MCF 10A (cell line): ENCODE results near the gene SATB1. TPM values are rescaled to one million over a fixed set of nuclear protein-coding genes. Genes with fewer than 3 reads are reported as not detected.
A peak's percentile ranks its signal among the peaks of the same experiment; 100 is the strongest.

Source experiments
- BruUV-seq: library from RNA; stranded (reverse); fragments of 400-500 nt; replicated peaks from 2 replicates; lab custom pipeline; 2021; lab: Mats Ljungman, UMichigan
- CTCF ChIA-PET: fragments of 300-600 bp; sonication (Branson Sonifier 250); formaldehyde crosslinking; extraction: SDS; loops from one replicate; lab custom pipeline; 2021; ENCODE audit warnings: antibody characterized with exemption, inconsistent platforms; lab: Yijun Ruan, JAX
- POLR2A ChIA-PET: fragments of 300-600, 350-650 bp; sonication (Branson Sonifier 250); formaldehyde crosslinking; extraction: SDS; loops from one replicate; lab custom pipeline; 2020; ENCODE audit warnings: antibody characterized with exemption, inconsistent platforms; lab: Yijun Ruan, JAX
- DNase-seq: peaks from one replicate; pipeline ENCODE4 v3.0.0-alpha.2; 2018; ENCODE audit not compliant: unreplicated experiment
- H3K27ac Mint-ChIP-seq: one replicate; pipeline ENCODE4 v1.8.0; 2022; ENCODE audit warnings: mild to moderate bottlenecking, low read depth, mixed read lengths; ENCODE audit not compliant: unreplicated experiment
- H3K27me3 Mint-ChIP-seq: one replicate; pipeline ENCODE4 v1.8.0; 2022; ENCODE audit warnings: mixed read lengths; ENCODE audit not compliant: insufficient read depth, unreplicated experiment
- H3K36me3 Mint-ChIP-seq: one replicate; pipeline ENCODE4 v1.8.0; 2022; ENCODE audit warnings: mild to moderate bottlenecking, moderate library complexity, mixed read lengths; ENCODE audit not compliant: insufficient read depth, unreplicated experiment
- H3K4me1 Mint-ChIP-seq: one replicate; pipeline ENCODE4 v1.8.0; 2022; ENCODE audit warnings: mixed read lengths; ENCODE audit not compliant: insufficient read depth, unreplicated experiment
- H3K4me3 Mint-ChIP-seq: one replicate; pipeline ENCODE4 v1.8.0; 2022; ENCODE audit warnings: mild to moderate bottlenecking, moderate library complexity, mixed read lengths; ENCODE audit not compliant: unreplicated experiment
- H3K9me3 Mint-ChIP-seq: one replicate; pipeline ENCODE4 v1.8.0; 2022; ENCODE audit warnings: mixed read lengths; ENCODE audit not compliant: unreplicated experiment
- intact Hi-C: fragments of 100-400 bp; cut with micrococcal nuclease; formaldehyde crosslinking; loops from 2 replicates; pipeline ENCODE4 v1.14.1; 2022
- total RNA-seq: library from RNA; stranded (reverse); gene quantifications from 2 replicates; pipeline ENCODE4 v1.2.3, GENCODE V29; 2022
- TF ChIP-seq, protein P1 (sequence below): fragments of 200-600 bp; IDR thresholded peaks from one replicate; pipeline ENCODE4 v1.8.0; 2022; ENCODE audit warnings: antibody characterized with exemption, mild to moderate bottlenecking; ENCODE audit not compliant: unreplicated experiment

SATB1 gene
- total RNA-seq, 1 experiment from 2014 or later: 0.23 TPM

DNA sequence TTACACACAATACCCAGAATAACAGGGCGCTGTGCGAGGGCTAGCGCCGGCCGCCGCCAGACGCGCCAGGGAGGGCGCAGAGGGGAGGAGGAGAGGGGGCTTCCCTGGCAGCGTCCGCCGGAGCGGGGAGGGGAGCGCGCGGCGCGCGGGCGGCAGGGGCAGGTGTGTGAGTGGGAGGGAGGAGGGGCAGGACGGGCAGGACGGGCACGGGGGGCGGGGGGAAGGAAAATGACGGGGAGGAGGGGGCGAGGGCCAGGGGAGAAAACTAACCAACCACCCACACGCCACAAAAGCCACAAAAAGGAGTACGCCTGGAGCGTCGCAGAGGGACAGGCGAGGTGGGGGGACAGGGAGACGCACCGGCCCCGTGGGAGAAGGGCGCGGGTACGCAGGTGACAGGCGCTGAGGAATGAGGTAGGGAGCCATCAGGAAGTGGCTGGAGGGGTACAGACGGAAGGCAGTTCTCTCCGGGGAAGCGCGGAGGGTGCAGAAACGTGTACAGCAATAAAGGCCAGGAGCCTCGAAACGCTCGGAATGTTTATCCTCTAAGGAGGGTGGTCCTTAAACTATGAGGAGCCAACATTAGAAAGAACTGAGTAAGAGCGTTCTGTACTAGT, 610 bp upstream of the SATB1 start:
- peaks cover 99% of the 10 kb centered on the region for H3K27me3 Mint-ChIP-seq
- TF ChIP-seq, protein P1, sequence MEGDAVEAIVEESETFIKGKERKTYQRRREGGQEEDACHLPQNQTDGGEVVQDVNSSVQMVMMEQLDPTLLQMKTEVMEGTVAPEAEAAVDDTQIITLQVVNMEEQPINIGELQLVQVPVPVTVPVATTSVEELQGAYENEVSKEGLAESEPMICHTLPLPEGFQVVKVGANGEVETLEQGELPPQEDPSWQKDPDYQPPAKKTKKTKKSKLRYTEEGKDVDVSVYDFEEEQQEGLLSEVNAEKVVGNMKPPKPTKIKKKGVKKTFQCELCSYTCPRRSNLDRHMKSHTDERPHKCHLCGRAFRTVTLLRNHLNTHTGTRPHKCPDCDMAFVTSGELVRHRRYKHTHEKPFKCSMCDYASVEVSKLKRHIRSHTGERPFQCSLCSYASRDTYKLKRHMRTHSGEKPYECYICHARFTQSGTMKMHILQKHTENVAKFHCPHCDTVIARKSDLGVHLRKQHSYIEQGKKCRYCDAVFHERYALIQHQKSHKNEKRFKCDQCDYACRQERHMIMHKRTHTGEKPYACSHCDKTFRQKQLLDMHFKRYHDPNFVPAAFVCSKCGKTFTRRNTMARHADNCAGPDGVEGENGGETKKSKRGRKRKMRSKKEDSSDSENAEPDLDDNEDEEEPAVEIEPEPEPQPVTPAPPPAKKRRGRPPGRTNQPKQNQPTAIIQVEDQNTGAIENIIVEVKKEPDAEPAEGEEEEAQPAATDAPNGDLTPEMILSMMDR: no peak
- ChIA-PET CTCF (interaction anchor here (0.7 kb wide), 1 partner anchor 303 kb away, joined by 3 read pairs; no protein-coding TSS in a partner anchor), POLR2A (interaction anchor here (0.5 kb wide), 1 partner anchor 37 kb away, joined by 3 read pairs; no protein-coding TSS in a partner anchor)
- intact Hi-C loops: loop anchor here (10.0 kb wide), 1 partner anchor 559 kb away; no protein-coding TSS in a partner anchor
- no peaks in the 10 kb centered on the region for H3K9me3 Mint-ChIP-seq
- H3K4me1 Mint-ChIP-seq: peaks cover 9% of the 10 kb centered on the region
- DNase-seq: no peak
- H3K36me3 Mint-ChIP-seq: no peaks in the 10 kb centered on the region
- H3K27ac Mint-ChIP-seq: no peak overlapping the region
- no TSS peak for BruUV-seq
- H3K4me3 Mint-ChIP-seq: peak overlapping the region; percentile 78

- Mint-ChIP-seq H3K4me1 (peaks cover 9% of the 10 kb centered on the region), H3K36me3 (no peaks in the 10 kb centered on the region), H3K9me3 (no peaks in the 10 kb centered on the region), H3K27ac (no peak overlapping the region), H3K27me3 (peaks cover 99% of the 10 kb centered on the region), H3K4me3 (peak overlapping the region; percentile 78)
- DNase-seq: no peak
- no TSS peak for BruUV-seq
- intact Hi-C loops: loop anchor here (10.0 kb wide), 1 partner anchor 561 kb away; no protein-coding TSS in a partner anchor
- TF ChIP-seq, protein P1: no peak
- ChIA-PET CTCF (interaction anchor here (0.6 to 0.7 kb wide), 2 partner anchors 17 to 325 kb away, joined by 4 to 5 read pairs; no protein-coding TSS in a partner anchor), POLR2A (interaction anchor here (1.2 kb wide), 1 partner anchor 12 kb away, joined by 3 read pairs; no protein-coding TSS in a partner anchor)
Observed at GRCh38 chr3:18424213-18424728, 868 bp downstream of the SATB1 start.

GRCh38 chr3:18423401-18424212, 1.5 kb downstream of the SATB1 start:
- intact Hi-C loops: loop anchor here (2.0 to 10.0 kb wide), 2 partner anchors 21 to 561 kb away; no protein-coding TSS in a partner anchor
- H3K9me3 Mint-ChIP-seq: no peaks in the 10 kb centered on the region
- CTCF ChIA-PET: interaction anchor here (0.6 to 0.7 kb wide), 2 partner anchors 16 to 326 kb away, joined by 4 to 5 read pairs; no protein-coding TSS in a partner anchor
- peak overlapping the region; percentile 78 for H3K4me3 Mint-ChIP-seq
- peaks cover 99% of the 10 kb centered on the region for H3K27me3 Mint-ChIP-seq
- H3K4me1 Mint-ChIP-seq: peaks cover 9% of the 10 kb centered on the region
- POLR2A ChIA-PET: interaction anchor here (0.6 to 1.2 kb wide), 3 partner anchors 12 to 115 kb away, joined by 3 to 4 read pairs (median 3); no protein-coding TSS in a partner anchor
- no TSS peak for BruUV-seq
- no peak overlapping the region for H3K27ac Mint-ChIP-seq
- H3K36me3 Mint-ChIP-seq: no peaks in the 10 kb centered on the region
- TF ChIP-seq, protein P1: no peak
- DNase-seq: peak; percentile 62
